ENCODE results near the gene OSBPL3.

OSBPL3 gene

DNA sequence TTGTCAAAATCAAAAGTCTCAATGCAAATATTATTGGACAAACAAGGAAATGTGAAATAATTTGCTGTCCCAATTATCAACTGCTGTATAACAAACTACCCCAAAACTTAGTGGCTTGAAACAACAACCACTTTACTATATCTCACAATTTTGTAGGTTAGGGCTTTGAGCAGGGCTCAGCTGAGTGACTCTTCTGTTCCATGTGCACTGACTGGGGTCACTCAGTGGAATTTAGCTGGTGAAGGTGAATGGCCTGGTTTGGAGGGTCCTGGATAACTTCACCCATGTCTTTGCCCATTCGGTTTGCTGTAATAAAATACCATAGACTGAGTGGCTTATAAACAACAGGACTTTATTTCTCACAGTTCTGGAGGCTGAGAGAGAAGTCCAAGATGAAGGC lies 219.0 kb downstream of the OSBPL3 start:
- DNase-seq (ENCODE audit: low spot score): no peak

GRCh38 chr7:24757353-24758275 lies 222.4 kb downstream of the OSBPL3 start, which contains the start of gene GSDME:
Gene GSDME (minus strand): TSS chr7:24757464. CDS start chr7:24749774, 7,690 bp downstream.
- DNase-seq (ENCODE audit: low spot score): peak; percentile 58

- DNase-seq (ENCODE audit: low spot score): no peak
Observed at GRCh38 chr7:24756545-24757352, 223.2 kb downstream of the OSBPL3 start.

DNA sequence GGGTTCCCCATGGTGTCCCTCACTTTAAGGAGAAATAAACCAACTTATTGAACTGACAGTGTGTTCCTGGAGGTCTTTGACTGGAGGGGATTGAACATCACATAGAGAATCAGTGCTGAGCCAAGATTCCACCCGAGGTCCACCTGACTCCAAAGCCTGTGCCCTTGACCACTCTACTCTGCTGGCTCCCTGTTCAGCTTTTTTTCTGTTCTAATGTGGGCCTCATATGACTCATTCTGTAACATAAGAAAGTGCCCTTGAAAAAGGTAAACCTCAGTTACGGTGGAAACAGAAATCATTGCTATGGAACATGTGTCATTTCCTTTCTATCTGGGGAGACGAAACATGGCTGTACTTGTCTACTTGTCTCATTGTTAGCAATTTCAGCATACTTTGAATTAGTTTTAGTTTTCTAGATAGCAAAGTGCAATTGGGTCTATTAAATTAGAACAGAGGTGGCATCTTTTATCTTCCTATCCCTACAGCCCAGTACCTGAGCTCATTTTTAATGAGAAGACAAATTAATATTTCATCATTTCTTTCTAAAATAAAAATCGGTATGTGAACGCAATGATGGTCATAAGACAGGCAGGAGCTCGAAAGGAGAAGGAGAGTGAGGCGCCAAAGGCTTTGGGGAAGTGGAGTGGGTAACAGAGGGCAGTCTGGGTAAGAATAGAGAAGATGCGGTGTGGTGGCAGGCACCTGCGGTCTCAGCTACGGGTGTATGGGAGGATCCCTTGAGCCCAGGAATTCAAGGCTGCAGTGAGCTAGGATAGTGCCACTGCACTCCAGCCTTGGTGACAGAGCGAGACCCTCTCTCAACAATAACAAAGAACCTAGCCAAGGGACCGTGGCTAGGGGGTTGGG lies 224.2 kb downstream of the OSBPL3 start:
- peak; percentile 22 for DNase-seq (ENCODE audit: low spot score)

- no peak for DNase-seq (ENCODE audit: low spot score)
Observed at GRCh38 chr7:24754906-24755506, 225.0 kb downstream of the OSBPL3 start.

DNA sequence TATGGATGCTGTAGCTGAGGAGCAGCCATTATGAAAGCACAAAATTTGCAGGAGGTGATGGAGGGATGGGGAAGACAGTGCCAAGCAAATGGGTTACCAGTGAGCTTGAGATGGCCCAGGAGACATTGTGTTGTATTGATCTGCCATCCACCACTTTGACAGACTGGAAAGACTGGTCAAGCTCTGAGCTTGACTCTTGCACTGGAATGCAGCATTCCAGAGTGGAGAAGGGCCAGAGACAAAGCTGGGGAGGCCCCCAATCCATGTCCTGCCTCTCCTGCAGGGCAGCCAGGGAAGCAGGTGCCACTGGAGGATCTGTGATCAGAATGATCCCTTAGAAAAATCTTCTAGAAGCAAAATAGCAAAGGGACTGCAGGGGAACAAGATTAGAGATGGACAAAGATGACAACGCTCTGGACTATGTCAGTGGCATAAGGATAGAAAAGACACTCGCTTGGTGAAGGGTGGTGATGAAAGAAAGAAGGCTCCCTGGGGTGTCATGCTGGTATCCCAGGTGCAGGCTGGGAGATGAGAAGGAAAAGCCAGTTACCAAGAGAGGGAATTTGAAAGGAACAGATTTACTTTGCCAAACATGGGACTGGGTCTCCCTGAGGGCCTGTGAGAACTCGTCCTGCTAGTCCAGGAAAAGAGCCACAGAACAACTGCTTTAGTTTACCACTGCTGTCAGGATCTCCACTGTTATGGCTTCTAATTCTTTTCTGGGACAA lies 227.7 kb downstream of the OSBPL3 start:
- no peak for DNase-seq (ENCODE audit: low spot score)

- DNase-seq (ENCODE audit: low spot score): no peak
Observed at GRCh38 chr7:24751484-24751883, 228.5 kb downstream of the OSBPL3 start.

GRCh38 chr7:24750441-24751055 lies 229.4 kb downstream of the OSBPL3 start:
- no peak for DNase-seq (ENCODE audit: low spot score)

DNA sequence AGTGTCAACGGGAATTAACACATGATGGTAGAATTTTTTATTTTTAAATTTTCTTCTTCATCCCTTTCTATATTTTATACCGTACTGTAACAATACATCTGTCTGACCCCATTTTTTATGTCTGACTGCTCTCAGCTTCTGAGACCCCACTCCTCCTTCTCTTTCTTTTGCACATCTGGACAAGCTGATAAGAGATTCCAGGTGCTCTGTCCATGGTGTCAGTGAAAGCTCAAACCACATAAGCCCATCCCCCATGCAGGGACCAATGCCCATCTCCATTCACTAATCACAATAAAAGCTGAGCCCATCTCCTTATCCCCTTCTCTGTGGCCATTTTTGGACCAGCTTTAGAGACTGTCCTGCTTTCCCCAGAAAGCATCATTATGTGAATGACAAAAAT lies 231.5 kb downstream of the OSBPL3 start:
- DNase-seq (ENCODE audit: low spot score): no peak

All from germinal center (tissue), 1 donor.